GM12874 (cell line): ENCODE data around the gene RALGPS1.
A peak's percentile ranks its signal among the peaks of the same experiment; 100 is the strongest.

Source experiments
- TF ChIP-seq, protein P1 (sequence below): IDR thresholded peaks from 2 replicates; pipeline ENCODE4 v1.5.1; 2011; ENCODE audit warnings: low read depth, mild to moderate bottlenecking, control low read depth, low read length, moderate library complexity; ENCODE audit not compliant: insufficient read depth

The RALGPS1 gene

DNA sequence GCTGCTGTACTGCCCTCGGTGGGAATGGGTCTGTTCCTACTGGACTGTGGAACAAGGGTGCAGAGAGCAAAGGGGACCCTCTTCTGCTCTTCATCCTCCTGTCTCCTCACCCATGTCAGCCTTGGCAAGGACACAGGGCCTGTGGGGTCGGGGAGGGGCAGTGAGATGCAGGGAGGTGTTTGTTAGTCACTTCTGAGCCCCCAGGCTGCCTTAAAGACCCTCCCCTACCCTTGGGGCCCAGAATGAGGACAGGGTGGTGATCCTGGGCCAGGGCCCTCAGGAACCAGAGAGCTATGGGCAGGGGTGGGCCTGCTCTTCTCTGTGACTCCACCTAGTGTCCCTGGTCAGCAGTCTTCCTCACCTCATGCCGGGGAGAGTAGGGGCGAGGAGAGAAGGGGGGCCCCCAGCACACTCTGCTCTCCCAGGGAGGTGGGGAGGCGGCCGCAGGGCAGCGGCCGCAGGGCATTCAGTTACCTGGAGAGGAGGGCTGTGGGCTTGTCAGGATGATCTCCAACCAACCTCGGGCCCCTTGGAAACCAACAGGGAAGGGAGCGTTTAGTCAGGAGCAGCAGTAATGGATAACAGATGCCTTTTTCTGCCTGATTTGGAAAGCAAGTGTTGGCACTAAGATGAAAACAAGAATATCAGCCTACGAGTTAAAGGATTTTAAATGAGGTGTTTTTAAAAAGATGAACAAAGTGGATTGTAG is 288.0 kb downstream of the RALGPS1 start:
- TF ChIP-seq, protein P1, sequence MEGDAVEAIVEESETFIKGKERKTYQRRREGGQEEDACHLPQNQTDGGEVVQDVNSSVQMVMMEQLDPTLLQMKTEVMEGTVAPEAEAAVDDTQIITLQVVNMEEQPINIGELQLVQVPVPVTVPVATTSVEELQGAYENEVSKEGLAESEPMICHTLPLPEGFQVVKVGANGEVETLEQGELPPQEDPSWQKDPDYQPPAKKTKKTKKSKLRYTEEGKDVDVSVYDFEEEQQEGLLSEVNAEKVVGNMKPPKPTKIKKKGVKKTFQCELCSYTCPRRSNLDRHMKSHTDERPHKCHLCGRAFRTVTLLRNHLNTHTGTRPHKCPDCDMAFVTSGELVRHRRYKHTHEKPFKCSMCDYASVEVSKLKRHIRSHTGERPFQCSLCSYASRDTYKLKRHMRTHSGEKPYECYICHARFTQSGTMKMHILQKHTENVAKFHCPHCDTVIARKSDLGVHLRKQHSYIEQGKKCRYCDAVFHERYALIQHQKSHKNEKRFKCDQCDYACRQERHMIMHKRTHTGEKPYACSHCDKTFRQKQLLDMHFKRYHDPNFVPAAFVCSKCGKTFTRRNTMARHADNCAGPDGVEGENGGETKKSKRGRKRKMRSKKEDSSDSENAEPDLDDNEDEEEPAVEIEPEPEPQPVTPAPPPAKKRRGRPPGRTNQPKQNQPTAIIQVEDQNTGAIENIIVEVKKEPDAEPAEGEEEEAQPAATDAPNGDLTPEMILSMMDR: no peak

DNA sequence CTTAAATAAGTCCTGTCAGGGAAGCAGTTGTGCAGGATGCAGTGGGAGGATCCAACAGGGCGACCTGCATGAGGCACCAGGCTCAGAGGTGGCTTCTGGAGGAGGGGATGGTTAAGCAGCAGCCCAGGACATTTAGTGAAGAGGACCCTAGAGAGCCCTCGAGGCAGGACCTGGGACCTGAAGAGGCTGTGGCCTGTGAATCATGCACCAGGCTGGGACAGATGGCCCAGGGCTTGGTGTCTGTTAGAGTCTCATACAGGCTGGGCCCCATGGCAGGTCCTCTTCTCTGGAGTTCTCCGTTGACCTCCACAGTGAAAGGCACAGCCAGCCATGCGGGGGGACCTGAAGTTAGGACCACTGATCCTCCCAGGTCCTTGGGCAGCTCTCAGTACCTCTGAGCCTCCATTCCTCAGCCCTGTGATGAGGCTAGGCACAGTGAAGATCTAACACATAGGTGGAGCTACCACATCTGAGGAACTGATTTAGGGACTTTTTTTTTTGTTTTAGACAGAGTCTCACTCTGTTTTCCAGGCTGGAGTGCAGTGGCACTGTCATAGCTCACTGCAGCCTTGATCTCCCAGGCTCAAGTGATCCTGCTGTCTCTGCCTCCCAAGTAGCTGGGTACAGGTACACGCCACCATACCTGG is 289.2 kb downstream of the RALGPS1 start:
- TF ChIP-seq, protein P1: no peak

DNA sequence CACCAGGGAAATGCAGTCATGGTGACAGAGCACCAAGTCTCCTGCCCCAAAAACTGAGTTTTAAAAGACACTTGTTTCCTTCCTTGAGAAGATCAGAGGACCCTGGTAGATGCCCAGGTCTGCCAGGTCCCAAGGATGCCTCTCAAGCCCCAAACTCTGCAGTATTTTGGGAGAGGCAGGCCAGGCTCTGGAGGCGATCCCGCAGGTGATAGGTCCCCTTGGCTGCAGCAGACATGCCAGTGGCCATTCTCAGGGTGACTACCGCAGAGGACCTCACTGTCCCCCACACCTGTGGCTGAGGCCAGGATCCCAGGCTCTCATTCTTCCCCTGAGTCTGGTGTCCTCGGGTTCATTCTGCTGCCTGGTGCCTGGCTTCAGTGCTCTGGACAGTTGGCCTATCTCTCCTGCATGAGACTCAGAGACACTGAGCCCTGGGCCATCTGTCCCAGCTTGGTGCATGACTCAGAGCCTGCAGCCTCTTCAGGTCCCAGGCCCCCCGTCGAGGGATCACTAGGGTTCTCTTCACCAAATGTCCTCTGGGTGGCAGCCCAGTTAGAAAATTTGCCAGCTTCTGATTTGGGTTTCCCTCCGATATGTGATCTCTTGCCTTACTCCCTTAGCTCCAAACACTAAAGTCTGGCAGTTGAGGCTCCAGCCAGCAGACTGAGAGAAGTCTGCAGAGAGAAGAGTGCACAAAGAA is 290.3 kb downstream of the RALGPS1 start:
- TF ChIP-seq, protein P1: 0 out of 2 replicates have a peak, but pooled peaks have one; percentile 11

DNA sequence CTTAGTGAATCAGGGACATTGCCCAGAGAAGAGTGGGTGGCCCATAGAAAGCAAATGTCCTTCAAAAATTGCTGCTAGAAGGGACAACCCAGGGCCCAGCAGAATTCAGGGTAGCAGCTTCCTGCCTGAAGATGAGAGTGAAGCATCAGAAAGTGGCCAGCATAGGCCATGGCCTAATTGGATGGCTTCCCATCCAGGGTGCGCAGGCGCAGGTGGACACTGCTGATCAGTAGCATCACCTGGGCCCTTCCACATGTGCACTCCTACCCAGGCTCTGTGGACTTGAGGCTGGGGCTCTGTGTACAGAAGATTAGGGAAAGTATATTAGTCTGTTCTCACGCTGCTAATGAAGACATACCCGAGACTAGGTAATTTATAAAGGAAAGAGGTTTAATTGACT is 291.4 kb downstream of the RALGPS1 start:
- TF ChIP-seq, protein P1: no peak

DNA sequence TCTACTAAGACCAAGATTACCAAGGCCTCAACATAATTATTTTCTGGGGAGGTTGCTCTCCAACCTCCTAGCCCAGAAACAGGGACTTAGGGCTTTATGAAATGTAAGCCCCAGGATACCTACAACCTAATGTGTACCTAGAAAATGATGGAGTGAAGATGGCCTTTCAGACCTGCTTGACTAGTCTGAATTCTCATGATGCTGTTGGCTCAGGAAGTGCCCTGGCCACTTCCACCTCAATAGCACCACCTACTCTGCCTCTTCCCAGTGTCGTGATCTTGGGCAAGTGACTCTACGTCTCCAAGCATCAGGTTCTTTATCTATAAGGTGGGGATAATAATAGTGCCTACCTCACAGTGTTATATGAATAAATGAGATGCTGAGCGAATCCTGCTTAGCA is 292.1 kb downstream of the RALGPS1 start:
- TF ChIP-seq, protein P1: no peak

DNA sequence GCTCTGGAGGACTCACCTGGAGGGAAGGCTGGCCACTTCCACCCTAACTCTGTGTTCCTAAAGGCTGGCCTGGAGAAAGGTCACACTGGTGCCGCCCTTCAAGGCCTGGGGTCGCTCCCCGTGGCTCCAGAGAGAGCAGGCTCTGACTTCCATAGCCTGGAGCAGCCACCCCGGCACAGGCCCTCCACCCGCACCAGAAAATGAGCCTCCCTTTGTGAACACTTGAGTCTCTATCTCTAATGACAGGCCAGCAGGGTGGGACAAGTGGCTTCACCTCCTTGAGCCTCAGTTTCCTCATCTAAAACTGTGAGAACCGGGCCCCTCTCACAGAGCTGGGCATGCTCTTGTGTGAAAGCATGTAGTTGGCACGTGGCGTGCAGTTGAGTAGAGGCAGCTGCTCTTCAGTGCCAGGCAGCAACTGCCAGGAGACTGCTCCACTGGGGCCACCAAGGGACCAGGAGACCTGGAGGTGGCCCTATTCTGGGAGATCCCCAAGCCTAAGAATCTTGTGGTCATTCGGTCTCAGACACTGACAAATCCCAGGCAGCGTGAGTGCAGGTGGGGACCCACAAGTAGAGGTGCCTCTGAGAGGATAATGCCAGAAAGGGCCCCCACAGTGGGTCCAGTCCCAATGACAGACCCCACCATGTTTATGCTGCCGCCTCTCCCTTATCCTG is 293.3 kb downstream of the RALGPS1 start:
- TF ChIP-seq, protein P1: no peak

DNA sequence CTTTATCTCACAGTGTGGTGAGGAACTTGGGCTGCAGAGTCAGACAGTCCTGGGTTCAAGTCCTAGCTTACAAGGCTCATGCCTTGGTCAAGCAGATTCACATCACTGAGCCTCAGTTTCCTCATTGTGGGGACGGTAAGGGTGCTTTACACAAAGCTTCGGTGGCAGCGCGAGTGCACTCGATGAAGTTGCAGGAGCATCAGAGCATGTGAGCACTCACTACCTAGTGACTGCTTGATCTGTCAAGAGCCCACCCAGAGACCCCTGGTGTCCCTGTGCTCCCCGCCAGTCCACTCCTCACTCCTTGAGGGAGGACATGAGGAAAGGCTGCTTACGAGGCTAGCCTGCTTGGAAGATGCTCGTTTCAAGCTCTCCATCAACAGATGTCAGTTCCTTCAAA is 293.8 kb downstream of the RALGPS1 start:
- TF ChIP-seq, protein P1: no peak
